ENCODE data around the gene FBXL16. TPM values are rescaled to one million over a fixed set of nuclear protein-coding genes. Genes with fewer than 3 reads are reported as not detected.

Gene FBXL16
- total and polyA plus RNA-seq, 9 of the 15 experiments (the other 6 are each of a cell fraction or from before 2014, with no cell fraction given) = 0.21 to 8.2 (median 1.7) TPM

DNA sequence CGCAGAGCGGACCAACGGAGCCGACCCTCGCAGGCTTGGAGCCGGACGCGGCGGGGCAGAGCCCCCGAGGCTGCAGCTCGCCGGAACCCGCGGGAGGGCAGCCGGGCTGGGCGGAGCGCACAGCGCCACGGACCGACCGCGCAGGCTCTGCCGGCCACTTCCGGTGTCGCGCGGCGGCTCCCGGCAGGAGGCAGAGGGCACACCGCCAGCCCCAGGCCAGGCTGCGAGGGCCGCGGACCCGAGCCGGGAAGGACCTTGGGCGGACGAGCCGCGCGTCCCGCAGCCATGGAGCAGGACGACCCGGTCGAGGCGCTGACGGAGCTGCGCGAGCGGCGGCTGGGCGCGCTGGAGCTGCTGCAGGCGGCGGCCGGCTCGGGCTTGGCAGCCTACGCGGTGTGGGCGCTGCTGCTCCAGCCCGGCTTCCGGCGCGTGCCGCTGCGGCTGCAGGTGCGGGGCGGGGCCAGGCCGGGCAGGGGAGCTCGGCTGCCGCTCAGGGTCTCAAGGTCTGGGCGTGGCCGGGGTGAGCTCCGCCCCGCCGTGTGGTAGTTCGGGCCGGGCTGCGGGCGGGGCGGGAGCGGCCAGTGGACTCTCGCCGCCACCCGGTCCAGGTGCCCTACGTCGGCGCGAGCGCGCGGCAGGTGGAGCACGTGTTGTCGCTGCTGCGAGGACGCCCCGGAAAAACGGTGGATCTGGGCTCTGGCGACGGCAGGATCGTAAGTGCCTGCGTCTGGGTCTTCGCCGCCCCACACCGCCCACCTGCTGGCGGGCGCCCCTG lies 15.6 kb upstream of the FBXL16 start, which contains the start of gene ANTKMT (continued):
- TF ChIP-seq, protein P1, sequence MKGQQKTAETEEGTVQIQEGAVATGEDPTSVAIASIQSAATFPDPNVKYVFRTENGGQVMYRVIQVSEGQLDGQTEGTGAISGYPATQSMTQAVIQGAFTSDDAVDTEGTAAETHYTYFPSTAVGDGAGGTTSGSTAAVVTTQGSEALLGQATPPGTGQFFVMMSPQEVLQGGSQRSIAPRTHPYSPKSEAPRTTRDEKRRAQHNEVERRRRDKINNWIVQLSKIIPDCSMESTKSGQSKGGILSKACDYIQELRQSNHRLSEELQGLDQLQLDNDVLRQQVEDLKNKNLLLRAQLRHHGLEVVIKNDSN (CRISPR knock-in tag; IDR thresholded peaks at IDR 0.05) = no peak; the same call in 1 of the 2 replicates
- TF ChIP-seq, protein P2, sequence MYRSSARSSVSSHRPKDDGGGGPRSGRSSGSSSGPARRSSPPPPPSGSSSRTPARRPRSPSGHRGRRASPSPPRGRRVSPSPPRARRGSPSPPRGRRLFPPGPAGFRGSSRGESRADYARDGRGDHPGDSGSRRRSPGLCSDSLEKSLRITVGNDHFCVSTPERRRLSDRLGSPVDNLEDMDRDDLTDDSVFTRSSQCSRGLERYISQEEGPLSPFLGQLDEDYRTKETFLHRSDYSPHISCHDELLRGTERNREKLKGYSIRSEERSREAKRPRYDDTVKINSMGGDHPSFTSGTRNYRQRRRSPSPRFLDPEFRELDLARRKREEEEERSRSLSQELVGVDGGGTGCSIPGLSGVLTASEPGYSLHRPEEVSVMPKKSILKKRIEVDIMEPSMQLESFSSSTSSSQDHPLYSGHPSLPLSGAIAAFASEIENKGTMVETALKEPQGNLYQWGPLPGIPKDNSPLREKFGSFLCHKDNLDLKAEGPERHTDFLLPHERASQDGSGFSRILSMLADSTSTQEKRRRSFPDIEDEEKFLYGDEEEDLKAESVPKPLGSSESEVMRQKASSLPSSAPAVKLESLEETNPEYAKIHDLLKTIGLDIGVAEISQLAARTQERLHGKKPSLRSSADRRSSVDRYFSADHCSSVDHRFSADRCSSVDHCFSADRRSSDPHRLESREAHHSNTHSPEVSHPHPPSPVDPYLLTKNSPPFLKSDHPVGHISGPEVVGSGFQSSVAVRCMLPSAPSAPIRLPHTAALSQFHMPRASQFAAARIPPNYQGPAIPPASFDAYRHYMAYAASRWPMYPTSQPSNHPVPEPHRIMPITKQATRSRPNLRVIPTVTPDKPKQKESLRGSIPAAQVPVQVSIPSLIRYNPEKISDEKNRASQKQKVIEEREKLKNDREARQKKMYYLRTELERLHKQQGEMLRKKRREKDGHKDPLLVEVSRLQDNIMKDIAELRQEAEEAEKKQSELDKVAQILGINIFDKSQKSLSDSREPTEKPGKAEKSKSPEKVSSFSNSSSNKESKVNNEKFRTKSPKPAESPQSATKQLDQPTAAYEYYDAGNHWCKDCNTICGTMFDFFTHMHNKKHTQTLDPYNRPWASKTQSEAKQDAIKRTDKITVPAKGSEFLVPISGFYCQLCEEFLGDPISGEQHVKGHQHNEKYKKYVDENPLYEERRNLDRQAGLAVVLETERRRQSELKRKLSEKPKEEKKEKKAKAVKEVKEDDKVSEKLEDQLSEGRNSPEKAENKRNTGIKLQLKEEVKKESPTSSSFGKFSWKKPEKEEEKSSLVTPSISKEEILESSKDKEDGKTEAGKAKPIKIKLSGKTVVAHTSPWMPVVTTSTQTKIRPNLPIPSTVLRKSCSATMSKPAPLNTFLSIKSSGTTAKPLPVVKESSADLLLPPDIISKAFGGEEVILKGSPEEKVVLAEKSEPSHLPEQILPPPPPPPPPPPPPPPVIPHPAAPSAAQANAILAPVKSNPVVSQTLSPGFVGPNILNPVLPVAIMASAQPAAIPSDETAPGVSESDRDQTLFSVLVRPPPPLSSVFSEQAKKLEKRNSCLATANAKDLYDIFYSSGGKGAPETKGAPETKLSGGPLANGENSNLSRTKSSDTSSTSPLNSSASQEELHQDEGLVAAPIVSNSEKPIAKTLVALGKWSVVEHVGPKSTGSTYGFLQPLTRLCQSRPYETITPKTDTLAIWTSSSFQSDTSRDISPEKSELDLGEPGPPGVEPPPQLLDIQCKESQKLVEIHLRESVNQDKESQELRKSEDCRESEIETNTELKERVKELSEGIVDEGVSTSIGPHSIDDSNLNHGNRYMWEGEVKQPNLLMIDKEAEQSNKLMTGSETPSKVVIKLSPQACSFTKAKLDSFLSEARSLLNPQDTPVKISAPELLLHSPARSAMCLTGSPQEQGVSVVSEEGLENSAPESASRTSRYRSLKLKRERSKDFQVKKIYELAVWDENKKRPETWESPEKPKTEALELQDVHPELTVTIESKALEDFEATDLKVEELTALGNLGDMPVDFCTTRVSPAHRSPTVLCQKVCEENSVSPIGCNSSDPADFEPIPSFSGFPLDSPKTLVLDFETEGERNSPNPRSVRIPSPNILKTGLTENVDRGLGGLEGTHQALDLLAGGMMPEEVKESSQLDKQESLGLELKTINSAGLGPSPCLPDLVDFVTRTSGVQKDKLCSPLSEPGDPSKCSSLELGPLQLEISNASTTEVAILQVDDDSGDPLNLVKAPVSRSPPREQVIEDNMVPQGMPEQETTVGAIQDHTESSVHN (IDR thresholded peaks at IDR 0.05; ENCODE audit: borderline replicate concordance in 1 of 2, low read depth in 1 of 2) = no peak
- TF ChIP-seq HMG20B (CRISPR knock-in tag; IDR thresholded peaks at IDR 0.05) = no peak
- TF ChIP-seq, protein P3, sequence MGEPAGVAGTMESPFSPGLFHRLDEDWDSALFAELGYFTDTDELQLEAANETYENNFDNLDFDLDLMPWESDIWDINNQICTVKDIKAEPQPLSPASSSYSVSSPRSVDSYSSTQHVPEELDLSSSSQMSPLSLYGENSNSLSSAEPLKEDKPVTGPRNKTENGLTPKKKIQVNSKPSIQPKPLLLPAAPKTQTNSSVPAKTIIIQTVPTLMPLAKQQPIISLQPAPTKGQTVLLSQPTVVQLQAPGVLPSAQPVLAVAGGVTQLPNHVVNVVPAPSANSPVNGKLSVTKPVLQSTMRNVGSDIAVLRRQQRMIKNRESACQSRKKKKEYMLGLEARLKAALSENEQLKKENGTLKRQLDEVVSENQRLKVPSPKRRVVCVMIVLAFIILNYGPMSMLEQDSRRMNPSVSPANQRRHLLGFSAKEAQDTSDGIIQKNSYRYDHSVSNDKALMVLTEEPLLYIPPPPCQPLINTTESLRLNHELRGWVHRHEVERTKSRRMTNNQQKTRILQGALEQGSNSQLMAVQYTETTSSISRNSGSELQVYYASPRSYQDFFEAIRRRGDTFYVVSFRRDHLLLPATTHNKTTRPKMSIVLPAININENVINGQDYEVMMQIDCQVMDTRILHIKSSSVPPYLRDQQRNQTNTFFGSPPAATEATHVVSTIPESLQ (CRISPR knock-in tag; IDR thresholded peaks at IDR 0.05) = no peak
- TF ChIP-seq SAFB2 (IDR thresholded peaks at IDR 0.05; ENCODE audit: borderline replicate concordance, low read depth, low read length, severe bottlenecking) = no peak
- TF ChIP-seq RBBP5 (IDR thresholded peaks at IDR 0.05; ENCODE audit: borderline replicate concordance, insufficient read depth, low read length, poor library complexity, severe bottlenecking) = peak; percentile 93
- TF ChIP-seq, protein P4, sequence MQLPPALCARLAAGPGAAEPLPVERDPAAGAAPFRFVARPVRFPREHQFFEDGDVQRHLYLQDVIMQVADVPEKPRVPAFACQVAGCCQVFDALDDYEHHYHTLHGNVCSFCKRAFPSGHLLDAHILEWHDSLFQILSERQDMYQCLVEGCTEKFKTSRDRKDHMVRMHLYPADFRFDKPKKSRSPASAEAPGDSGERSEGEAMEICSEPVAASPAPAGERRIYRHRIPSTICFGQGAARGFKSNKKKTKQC (CRISPR knock-in tag; IDR thresholded peaks at IDR 0.05) = 0 out of 2 replicates have a peak, but pooled peaks have one; percentile 46
- no peak for TF ChIP-seq NCOA2 (IDR thresholded peaks at IDR 0.05; ENCODE audit: partially characterized antibody in 2 of 2)
- TF ChIP-seq TAL1 (IDR thresholded peaks at IDR 0.05) = no peak
- no peak for TF ChIP-seq SMARCE1 (IDR thresholded peaks at IDR 0.05)
- no peak for TF ChIP-seq ZNF695 (CRISPR knock-in tag; IDR thresholded peaks at IDR 0.05)
- no peak for TF ChIP-seq ZBED1 (IDR thresholded peaks at IDR 0.05)
- TF ChIP-seq POLR3A (IDR thresholded peaks at IDR 0.05; ENCODE audit: borderline replicate concordance, extremely low read depth, insufficient read depth, insufficient read length) = no peak
- TF ChIP-seq POLR2B (IDR thresholded peaks at IDR 0.05; ENCODE audit: low read depth, partially characterized antibody) = peak; percentile 25
- no peak for TF ChIP-seq MCM5 (IDR thresholded peaks at IDR 0.05; ENCODE audit: low read depth)
- TF ChIP-seq NCOR1 (IDR thresholded peaks at IDR 0.05) = no peak

All from K562 (cell line).